Stimulated activated CD4-positive, alpha-beta T cell treated with anti-CD3 and anti-CD28 coated beads, Interleukin-2, amount 100 ng/mL, for 24 hours (primary cell): ENCODE results near the gene ATP5PD.
"Not testable (repeated sequence)": the region's sequence is repeated elsewhere in the genome, so short reads cannot be mapped to it uniquely, and the experiment has no call there.

Experiments used
- DNase-seq, 2 donors: peaks; one replicate each; pipeline ENCODE4 v3.0.0-alpha.2; 2020

The ATP5PD gene

GRCh38 chr17:75077072-75077495 is 30.3 kb upstream of the ATP5PD start:
- DNase-seq: no peak

GRCh38 chr17:75075597-75076336 is 29.0 kb upstream of the ATP5PD start:
- DNase-seq: no peak

GRCh38 chr17:75074532-75074931 is 27.8 kb upstream of the ATP5PD start:
- DNase-seq: no peak

- no peak for DNase-seq
These were observed 26.9 kb upstream of the ATP5PD start for GRCh38 chr17:75073618-75074047.

GRCh38 chr17:75072909-75073308 is 26.1 kb upstream of the ATP5PD start:
- DNase-seq: not testable (repeated sequence)

- DNase-seq: not testable (repeated sequence)
These were observed 24.9 kb upstream of the ATP5PD start for GRCh38 chr17:75071478-75072271.

- no peak for DNase-seq
These were observed 23.0 kb upstream of the ATP5PD start for GRCh38 chr17:75069783-75070182.

GRCh38 chr17:75068750-75069149 is 22.0 kb upstream of the ATP5PD start:
- no peak for DNase-seq

GRCh38 chr17:75067856-75068255 is 21.1 kb upstream of the ATP5PD start:
- no peak for DNase-seq

GRCh38 chr17:75065562-75066151 is 18.9 kb upstream of the ATP5PD start:
- no peak for DNase-seq

GRCh38 chr17:75064867-75065561 is 18.2 kb upstream of the ATP5PD start:
- no peak for DNase-seq

- DNase-seq: no peak
These were observed 17.7 kb upstream of the ATP5PD start for GRCh38 chr17:75064460-75064859.

- no peak for DNase-seq
These were observed 17.3 kb upstream of the ATP5PD start for GRCh38 chr17:75064040-75064439.

- DNase-seq: no peak
These were observed 16.9 kb upstream of the ATP5PD start for GRCh38 chr17:75063626-75064025.

- no peak for DNase-seq
These were observed 16.4 kb upstream of the ATP5PD start for GRCh38 chr17:75063201-75063600.

GRCh38 chr17:75061618-75062017 is 14.8 kb upstream of the ATP5PD start:
- no peak for DNase-seq

- no peak for DNase-seq
These were observed 14.3 kb upstream of the ATP5PD start for GRCh38 chr17:75061055-75061438.

- no peak for DNase-seq
These were observed 13.8 kb upstream of the ATP5PD start for GRCh38 chr17:75060434-75061054.

GRCh38 chr17:75059369-75060345 is 12.9 kb upstream of the ATP5PD start:
- DNase-seq: no peak

- no peak for DNase-seq
These were observed 5.2 kb upstream of the ATP5PD start for GRCh38 chr17:75051941-75052340.

- DNase-seq: no peak
These were observed 2.9 kb upstream of the ATP5PD start for GRCh38 chr17:75049706-75050105.
